NCI-H2081 (cell line): ENCODE measurements around the gene PRR11.
"Not testable (repeated sequence)": the region's sequence is repeated elsewhere in the genome, so short reads cannot be mapped to it uniquely, and the experiment has no call there.

Experiments used
- DNase-seq, 2 experiments: peaks; one replicate each; lab custom pipeline; 2025; lab: John Stamatoyannopoulos, UW

PRR11 gene

DNA sequence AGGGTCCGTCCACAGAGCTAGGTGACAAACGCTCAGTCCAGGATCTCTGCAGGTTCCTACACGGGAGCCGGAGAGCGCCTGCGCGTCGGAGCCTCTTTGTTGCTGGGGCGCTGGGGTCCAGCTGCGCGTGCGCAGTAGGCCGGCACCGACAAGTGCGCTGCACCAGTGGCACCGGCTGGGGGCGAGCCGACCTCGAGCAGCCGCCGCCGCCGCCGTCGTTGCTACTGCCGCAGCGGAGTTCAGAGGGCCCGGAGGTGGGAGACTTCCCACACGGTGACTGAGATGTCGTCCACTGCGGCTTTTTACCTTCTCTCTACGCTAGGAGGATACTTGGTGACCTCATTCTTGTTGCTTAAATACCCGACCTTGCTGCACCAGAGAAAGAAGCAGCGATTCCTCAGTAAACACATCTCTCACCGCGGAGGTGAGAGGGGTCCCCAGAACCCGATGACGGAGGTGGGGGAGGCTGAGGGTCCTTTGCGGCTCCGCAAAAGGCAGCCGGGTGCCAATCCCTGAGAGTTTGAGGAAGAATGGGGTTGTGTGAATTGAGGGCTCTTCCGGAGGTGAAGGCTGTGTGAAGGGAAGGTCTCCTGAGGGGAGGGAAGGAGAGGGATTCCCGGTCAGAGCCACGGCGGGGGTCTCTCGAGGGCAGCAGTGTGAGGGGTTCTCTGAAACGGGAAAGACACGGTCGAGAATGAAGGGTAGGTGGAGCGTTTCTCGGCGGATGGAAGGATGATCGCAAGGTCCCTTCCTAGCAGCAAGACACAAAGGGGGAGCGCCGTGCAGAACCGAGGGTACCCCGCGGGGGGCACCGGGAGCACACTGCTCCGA is 65.0 kb downstream of the PRR11 start, which contains the start of gene GDPD1:
Gene GDPD1, plus strand, starts transcription at position 184 of the 831 bp plus-strand sequence. Its CDS starts 99 bp downstream, at position 283.
- DNase-seq: peak; percentile 98

- DNase-seq: peak in 1 of 2 experiments; percentile 65
Measured at GRCh38 chr17:59221159-59221847, 65.8 kb downstream of the PRR11 start.

DNA sequence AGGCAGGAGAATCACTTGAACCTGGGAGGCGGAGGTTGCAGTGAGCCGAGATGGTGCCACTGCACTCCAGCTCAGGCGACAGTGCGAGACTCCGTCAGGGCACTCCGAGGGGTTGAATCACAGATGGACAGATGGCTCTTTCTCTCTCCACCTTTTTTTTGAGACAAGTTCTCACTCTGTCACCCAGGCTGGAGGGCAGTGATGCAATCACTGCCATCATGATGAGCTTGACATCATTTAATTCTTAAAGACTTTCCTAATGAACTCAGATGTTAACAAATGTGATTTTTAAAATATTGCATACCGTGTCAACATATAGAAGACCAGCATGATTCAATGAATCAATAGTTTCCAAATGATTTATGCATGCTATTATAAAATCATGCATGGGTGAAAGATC is 68.3 kb downstream of the PRR11 start:
- DNase-seq: no peak

DNA sequence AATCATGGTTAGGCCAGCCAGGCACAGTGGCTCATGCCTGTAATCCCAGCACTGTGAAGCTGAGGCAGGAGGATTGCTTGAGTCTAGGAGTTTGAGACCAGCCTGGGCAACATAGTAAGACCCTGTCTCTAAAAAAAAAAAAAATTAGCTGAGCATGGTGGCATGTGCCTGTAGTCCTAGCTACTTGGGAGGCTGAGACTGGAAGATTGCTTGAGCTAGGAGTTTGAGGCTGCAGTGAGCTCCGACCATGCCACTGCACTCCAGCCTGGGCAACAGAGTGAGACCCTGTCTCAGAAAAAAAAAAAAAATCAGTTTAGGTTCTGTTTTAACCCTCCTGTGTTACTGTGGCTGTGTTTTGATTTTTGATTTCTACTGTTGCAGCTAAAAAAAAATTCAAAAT is 73.0 kb downstream of the PRR11 start:
- not testable (repeated sequence) for DNase-seq

GRCh38 chr17:59230764-59231163 is 75.2 kb downstream of the PRR11 start:
- no peak for DNase-seq

GRCh38 chr17:59234631-59235030 is 79.1 kb downstream of the PRR11 start:
- DNase-seq: no peak

DNA sequence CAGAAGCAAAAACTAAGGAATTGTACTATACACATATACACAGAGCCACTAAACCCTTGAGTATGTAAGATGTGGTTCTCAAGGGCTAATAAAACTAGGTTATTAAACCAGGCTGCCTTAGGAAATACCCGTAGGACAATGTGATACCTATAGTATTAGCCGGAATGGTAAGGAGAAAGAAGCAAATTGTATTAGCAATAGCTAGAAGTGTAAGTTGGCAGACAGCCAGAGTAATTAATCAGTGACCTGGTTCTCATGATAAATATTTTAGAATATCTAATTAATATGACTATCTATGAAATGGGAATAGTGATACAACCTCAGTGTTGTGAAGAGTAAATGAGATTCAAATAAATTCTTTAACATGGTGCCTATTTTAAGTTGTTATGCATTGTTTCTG is 83.4 kb downstream of the PRR11 start:
- no peak for DNase-seq

DNA sequence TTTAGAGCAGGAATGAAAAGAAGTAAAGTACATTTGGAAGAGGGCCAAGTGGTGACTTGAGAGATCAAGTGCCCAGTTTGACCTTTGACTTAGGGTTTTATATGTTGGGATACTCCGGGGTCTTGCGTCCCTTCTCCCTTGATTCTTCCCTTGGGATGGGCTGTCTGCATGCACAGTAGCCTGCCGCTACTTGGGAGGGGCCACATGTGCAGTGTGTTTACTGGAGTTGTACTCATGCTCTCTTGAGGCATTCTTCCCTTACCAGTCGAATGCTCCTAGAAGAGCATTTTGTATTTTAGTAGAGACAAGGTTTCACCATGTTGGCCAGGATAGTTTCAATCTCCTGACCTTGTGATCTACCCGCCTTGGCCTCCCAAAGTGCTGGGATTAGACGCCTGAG is 88.5 kb downstream of the PRR11 start:
- DNase-seq: no peak
